LHCN-M2 (cell line): ENCODE results near the gene CCL8. TPM values are rescaled to one million over a fixed set of nuclear protein-coding genes. Genes with fewer than 3 reads are reported as not detected.

Source experiments
- DNase-seq: peaks from one replicate; pipeline ENCODE4 v3.0.0-alpha.2; 2012; ENCODE audit warnings: low read depth
- polyA plus RNA-seq: library from polyadenylated mRNA; unstranded; fragments of >200 nt; gene quantifications from one replicate; pipeline ENCODE4 v1.2.1, GENCODE V29; 2012; ENCODE audit warnings: missing spikeins
- total RNA-seq: library from RNA; depleted of rRNA; stranded (reverse); fragments of >200 nt; gene quantifications from 2 replicates; pipeline ENCODE4 v1.2.3, GENCODE V29; 2014; rRNA removed

Gene CCL8
- not detected in 2 replicates for total RNA-seq
- not detected for polyA plus RNA-seq

DNA sequence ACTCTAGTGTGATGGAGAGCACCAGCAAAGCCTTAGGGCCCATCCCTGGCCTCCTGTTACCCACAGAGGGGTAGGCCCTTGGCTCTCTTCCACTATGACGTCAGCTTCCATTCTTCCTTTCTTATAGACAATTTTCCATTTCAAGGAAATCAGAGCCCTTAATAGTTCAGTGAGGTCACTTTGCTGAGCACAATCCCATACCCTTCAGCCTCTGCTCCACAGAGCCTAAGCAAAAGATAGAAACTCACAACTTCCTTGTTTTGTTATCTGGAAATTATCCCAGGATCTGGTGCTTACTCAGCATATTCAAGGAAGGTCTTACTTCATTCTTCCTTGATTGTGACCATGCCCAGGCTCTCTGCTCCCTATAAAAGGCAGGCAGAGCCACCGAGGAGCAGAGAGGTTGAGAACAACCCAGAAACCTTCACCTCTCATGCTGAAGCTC, at the start of gene CCL8:
TSS of gene CCL8 (plus strand) at position 397 of the 445 bp plus-strand sequence. CDS start 67 bp downstream, outside the sequence.
- DNase-seq: no peak

- no peak for DNase-seq
Measured at GRCh38 chr17:34269969-34270368, 49.3 kb upstream of the CCL8 start, which contains the start of gene CCL7. TSS of gene CCL7 (plus strand) at chr17:34270221. CDS start at chr17:34270291, 70 bp downstream.

DNA sequence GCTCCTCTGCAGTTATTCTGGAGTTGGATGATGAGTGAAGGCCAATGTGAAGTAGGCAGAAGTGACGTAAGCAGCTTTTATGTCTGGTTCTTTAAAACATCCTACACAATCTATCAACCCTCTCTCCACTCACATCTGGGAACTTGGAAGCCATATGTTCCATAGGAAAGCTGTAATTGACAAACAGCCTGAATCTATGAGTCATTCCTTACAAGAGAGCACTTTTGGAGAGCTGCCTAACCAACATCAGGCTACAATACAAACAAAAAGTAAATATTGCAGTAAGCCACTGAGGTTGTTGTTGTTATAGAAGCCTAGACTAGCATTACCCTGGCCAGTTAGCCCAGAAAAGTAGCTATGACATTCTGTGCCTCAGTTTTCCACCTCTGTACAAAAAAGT, 43.4 kb upstream of the CCL8 start:
- no peak for DNase-seq

- no peak for DNase-seq
Measured at GRCh38 chr17:34276826-34277225, 42.4 kb upstream of the CCL8 start.

GRCh38 chr17:34283571-34283970, 35.7 kb upstream of the CCL8 start:
- DNase-seq: no peak

DNA sequence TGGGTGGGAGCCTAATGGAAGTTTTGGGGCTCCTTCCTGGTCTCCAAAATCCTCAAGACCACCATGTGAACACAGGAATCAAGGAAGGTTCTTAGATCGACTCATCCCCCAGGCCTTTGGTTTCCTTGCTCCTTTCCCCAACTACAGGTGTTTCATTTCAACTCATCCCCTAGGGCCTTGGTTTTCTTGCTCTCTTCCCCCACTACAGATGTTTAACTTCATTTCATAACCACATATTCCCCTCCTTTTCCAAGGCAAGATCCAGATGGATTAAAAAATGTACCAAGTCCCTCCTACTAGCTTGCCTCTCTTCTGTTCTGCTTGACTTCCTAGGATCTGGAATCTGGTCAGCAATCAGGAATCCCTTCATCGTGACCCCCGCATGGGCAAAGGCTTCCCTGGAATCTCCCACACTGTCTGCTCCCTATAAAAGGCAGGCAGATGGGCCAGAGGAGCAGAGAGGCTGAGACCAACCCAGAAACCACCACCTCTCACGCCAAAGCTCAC, 33.9 kb upstream of the CCL8 start, which contains the start of gene CCL11:
TSS of gene CCL11 (plus strand) at position 457 of the 507 bp plus-strand sequence. CDS start 67 bp downstream, outside the sequence.
- no peak for DNase-seq

GRCh38 chr17:34287875-34288274, 31.4 kb upstream of the CCL8 start:
- no peak for DNase-seq

DNA sequence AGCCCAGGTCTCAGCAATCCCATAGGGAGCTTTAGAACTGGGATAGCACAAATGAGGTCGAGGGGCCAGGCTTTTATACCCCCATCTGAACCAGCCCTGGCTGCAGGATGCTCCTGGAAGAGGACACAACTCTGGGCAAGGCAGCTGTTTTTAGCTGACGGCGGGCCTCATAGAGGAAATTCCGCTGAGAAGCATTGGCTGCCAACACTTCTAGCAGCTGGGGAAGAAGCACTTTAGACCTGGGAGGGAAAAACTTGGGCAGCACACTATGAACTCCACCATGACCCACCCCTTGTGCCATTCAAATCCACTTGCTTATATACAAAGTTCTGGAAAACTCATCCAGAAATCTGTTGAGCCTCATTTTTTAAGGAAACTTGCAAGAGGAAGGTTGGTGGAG, 28.6 kb upstream of the CCL8 start:
- no peak for DNase-seq

- no peak for DNase-seq
Measured at GRCh38 chr17:34291721-34292348, 27.4 kb upstream of the CCL8 start.

DNA sequence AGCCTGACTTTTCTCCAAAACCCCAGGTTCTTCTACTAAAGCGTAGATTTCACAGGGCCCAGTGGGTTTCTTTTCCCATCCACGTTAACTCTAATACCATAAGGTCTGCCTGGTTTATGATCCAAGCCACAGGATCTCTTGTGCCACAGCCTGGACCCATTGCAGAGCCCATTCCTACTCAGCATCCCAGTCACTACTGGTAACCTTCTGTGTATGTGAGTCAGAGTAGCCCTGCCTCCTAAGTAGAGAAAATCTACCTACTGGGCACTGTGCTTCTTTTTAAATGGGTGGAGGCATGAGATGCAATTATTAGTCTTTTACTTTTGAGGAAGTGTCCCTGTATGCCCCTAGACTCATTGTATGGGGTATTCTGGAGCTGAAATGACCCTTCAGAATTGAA, 20.2 kb upstream of the CCL8 start:
- no peak for DNase-seq

DNA sequence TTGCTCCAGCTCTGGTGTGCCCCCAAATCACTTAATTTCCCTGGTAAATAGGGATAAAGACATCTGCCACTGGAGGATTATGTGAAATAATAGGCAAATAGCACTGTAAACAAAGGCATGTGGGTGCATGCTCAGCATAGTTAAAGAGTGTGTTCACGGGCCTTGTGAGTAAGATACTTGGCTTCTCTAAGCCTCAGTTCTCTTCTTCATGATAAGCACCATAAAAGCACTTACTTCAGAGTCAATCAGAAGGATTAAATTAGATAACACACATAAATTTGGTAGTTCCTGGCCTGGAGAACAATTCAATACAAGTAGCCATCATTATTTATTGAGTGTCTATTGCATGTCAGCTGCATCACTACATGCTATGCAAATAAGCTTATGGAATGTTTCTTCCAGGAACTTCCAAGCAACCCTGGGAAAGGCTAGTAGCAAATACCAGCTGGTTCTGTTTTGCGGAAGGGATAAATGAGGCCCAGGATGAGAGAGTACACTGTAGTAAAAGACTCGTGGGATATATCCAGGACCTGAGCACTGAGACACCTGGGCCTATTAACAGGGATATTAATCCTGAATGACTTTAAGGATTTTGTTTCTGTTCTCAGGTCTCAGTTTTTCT, 19.2 kb upstream of the CCL8 start:
- DNase-seq: no peak

- peak; percentile 1 for DNase-seq
Measured at GRCh38 chr17:34300652-34301370, 18.4 kb upstream of the CCL8 start.

GRCh38 chr17:34301986-34302385, 17.2 kb upstream of the CCL8 start:
- DNase-seq: no peak

GRCh38 chr17:34302636-34303035, 16.6 kb upstream of the CCL8 start:
- DNase-seq: no peak

DNA sequence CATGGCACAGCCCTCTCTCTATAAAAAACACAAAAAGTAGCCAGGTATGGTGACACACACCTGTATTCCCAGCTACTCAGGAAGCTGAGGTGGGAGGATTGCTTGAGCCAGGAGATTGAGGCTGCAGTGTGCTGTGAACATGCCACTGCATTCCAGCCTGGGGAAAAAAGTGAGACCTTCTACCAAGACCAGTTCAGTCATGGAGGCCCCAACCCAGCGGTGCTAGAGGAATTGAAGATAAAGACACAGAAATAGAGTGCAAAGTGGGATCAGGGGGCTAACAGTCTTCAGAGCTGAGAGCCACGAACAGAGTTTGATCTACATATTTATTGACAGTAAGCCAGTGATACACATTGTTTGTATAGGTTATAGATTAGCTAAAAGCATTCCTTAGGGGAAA, 15.6 kb upstream of the CCL8 start:
- no peak for DNase-seq

- DNase-seq: no peak
Measured at GRCh38 chr17:34305061-34305460, 14.2 kb upstream of the CCL8 start.

GRCh38 chr17:34305606-34306005, 13.6 kb upstream of the CCL8 start:
- no peak for DNase-seq

DNA sequence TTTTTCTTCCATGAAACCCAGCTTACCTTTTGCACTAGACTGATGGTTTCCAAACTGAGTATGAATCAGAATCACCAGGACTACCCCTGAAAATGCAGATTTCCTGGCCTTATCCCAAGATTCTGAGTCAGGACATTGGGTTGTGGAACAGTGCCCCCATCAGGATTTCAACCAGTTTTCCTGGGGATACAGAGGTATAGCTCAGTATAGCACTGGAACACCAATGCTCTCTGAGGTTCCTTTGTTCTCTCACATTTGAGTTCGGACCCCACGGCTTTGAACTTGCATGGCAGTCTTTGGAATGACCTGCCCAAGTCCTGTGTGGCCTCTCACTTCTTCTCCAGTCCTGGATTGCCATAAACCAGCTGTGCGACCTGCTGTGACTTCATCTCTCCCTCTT, 12.8 kb upstream of the CCL8 start:
- peak; percentile 6 for DNase-seq

DNA sequence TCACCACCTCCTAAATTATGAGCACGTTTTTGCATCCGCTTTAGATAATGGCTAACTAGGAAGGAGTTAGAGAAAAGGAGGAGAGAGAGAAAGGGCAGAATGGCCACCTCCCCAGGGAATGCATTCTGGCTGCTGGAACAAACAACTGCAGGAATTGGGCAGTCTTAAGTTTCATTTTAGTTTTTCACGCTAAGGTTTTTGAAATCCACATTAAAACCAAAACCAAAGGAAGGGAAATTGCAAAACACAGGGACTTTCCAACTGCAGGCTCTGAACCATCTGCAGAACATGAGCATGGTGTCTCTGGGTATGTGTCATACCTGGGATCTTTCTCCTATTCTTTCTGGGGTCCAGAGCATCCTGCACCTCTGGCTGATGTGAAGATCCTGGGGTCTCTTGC, 12.1 kb upstream of the CCL8 start:
- DNase-seq: no peak

DNA sequence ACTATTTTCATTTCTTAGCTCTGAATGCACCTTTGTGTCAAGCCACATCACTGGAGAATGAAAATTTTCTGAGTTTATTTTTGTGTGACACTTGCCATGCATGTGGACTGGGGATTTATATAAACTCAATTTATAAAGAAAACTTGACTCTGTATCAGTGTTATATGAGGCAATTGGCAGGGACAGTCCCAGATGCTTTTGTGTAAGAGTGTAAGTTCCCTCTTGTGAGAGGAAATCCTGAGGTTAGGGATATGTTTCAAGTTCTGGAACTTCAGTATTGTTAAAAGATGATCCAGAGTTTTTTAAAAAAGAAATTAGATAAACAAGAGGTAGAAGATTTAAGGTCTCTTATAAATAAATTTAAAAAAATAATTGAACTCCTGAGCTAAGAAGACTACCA, 10.9 kb upstream of the CCL8 start:
- no peak for DNase-seq

GRCh38 chr17:34311291-34311690, 7.9 kb upstream of the CCL8 start:
- no peak for DNase-seq

DNA sequence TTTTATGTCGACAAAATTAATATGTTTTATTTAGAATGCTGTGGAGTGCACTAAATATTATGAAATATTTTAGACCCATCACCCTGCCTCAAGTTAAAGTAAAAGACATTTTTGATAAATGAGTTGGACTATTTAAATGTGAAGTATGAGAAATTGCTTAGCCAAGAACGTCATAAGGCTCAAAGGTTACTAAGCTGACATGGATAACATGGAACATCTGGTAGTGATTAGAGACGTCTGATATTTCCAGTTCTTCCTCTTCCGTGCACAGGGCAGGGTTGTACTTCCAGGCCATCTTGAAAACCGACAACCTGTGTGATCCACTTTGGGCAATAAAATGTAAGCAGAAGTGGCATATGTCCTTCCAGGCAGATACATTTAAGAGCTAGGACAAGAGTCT, 7.2 kb upstream of the CCL8 start:
- DNase-seq: no peak
